A549 (cell line): Measurements from ENCODE around the gene ESYT1. TPM values are rescaled to one million over a fixed set of nuclear protein-coding genes. Genes with fewer than 3 reads are reported as not detected.

Experiments used
- ATAC-seq, 2 experiments: fragments of 200-7000 bp in 1 of 2; fragments of >200 bp in 1 of 2; cut with Nextera tagmentation in 1 of 2; cut with Tn5 transposase in 1 of 2; 3 replicates each; pipeline versions ENCODE4 v1.8.0 to v1.9.1; 2018 to 2020; ENCODE audit warnings: mild to moderate bottlenecking in 1 of 2, moderate library complexity in 1 of 2
- CTCF ChIA-PET: fragments of 300-600 bp; sonication (Branson Sonifier 250); formaldehyde crosslinking; extraction: SDS; loops from one replicate; lab custom pipeline; 2021; ENCODE audit warnings: antibody characterized with exemption, inconsistent platforms; lab: Yijun Ruan, JAX
- POLR2A ChIA-PET: fragments of 350-600 bp; formaldehyde crosslinking; extraction: SDS; loops from one replicate; lab custom pipeline; 2021; ENCODE audit warnings: antibody characterized with exemption, inconsistent platforms; lab: Yijun Ruan, JAX
- DNase-seq, 2 experiments: peaks; one replicate each; pipeline versions ENCODE4 v3.0.0 to v3.0.0-alpha.2; 2011 to 2016; ENCODE audit warnings: low read depth in 1 of 2, low spot score in 1 of 2
- FAIRE-seq: peaks from 2 replicates; lab custom pipeline; 2011; peaks lifted over from hg19 to GRCh38; lab: Jason Lieb, UNC
- H3K27ac ChIP-seq, 2 experiments: fragments of >200 bp; sonication (Bioruptor Twin); formaldehyde crosslinking; 3 replicates each; pipeline ENCODE4 v1.5.1; 2016 to 2017
- H3K4me1 ChIP-seq: fragments of >200 bp; sonication (Bioruptor Twin); formaldehyde crosslinking; 3 replicates; pipeline ENCODE4 v1.6.1; 2016
- H3K4me2 ChIP-seq: fragments of >200 bp; sonication (Bioruptor Twin); formaldehyde crosslinking; 3 replicates; pipeline ENCODE4 v1.6.1; 2016
- H3K4me3 ChIP-seq: fragments of >200 bp; sonication (Bioruptor Twin); formaldehyde crosslinking; 3 replicates; pipeline ENCODE4 v1.5.1; 2016
- H3K9me3 ChIP-seq: fragments of >200 bp; sonication (Bioruptor Twin); formaldehyde crosslinking; 3 replicates; pipeline ENCODE4 v1.6.1; 2016
- CEBPB ChIP-seq, 2 experiments: fragments of >200 bp in 1 of 2; sonication (Bioruptor Twin) in 1 of 2; formaldehyde crosslinking in 1 of 2; IDR thresholded peaks; 2 replicates each; pipeline ENCODE4 v1.6.1; 2012 to 2016
- CHD4 ChIP-seq: fragments of 200-600 bp; sonication (generic); IDR thresholded peaks from 2 replicates; pipeline ENCODE4 v1.6.1; 2016; ENCODE audit warnings: antibody characterized with exemption, mild to moderate bottlenecking, borderline replicate concordance
- FOSL2 ChIP-seq, 2 experiments: fragments of 450-650 bp in 1 of 2; fragments of >200 bp in 1 of 2; sonication (Bioruptor Twin) in 1 of 2; formaldehyde crosslinking; IDR thresholded peaks; 2 replicates each; pipeline versions ENCODE4 v1.5.0 to v1.6.1; 2016 to 2020; ENCODE audit warnings: mild to moderate bottlenecking in 1 of 2, moderate library complexity in 1 of 2
- HDAC2 ChIP-seq: fragments of 200-600 bp; sonication (generic); IDR thresholded peaks from 2 replicates; pipeline ENCODE4 v1.6.1; 2016
- HOXA7 ChIP-seq: fragments of 250-450 bp; sonication (Bioruptor Pico); IDR thresholded peaks from 2 replicates; pipeline ENCODE4 v1.5.0; 2020; ENCODE audit warnings: mild to moderate bottlenecking, moderate library complexity
- KDM5A ChIP-seq: fragments of 200-600 bp; sonication (generic); IDR thresholded peaks from 2 replicates; pipeline ENCODE4 v1.6.1; 2016; ENCODE audit warnings: antibody characterized with exemption, mild to moderate bottlenecking
- MAFK ChIP-seq: fragments of 450-650 bp; IDR thresholded peaks from 2 replicates; pipeline ENCODE4 v1.6.1; 2014; ENCODE audit not compliant: partially characterized antibody
- NFE2L2 ChIP-seq: fragments of 150-350 bp; conservative IDR thresholded peaks from 2 replicates; pipeline ENCODE4 v1.6.1; 2014; ENCODE audit warnings: low read length
- PHF8 ChIP-seq: fragments of 200-600 bp; sonication (generic); IDR thresholded peaks from 2 replicates; pipeline ENCODE4 v1.6.1; 2016; ENCODE audit warnings: low read depth, mild to moderate bottlenecking, antibody characterized with exemption, moderate library complexity, borderline replicate concordance
- POLR2A ChIP-seq: IDR thresholded peaks from 2 replicates; pipeline ENCODE4 v1.6.1; 2012; ENCODE audit warnings: mild to moderate bottlenecking, low read length
- POLR2AphosphoS2 ChIP-seq: conservative IDR thresholded peaks from 2 replicates; pipeline ENCODE4 v1.6.1; 2012; ENCODE audit warnings: low read length, improper control_type of control experiment, inconsistent platforms
- RAD21 ChIP-seq, 2 experiments: fragments of >200 bp in 1 of 2; sonication (Bioruptor Twin) in 1 of 2; formaldehyde crosslinking in 1 of 2; IDR thresholded peaks in 1 of 2; conservative IDR thresholded peaks in 1 of 2; 2 replicates in 1 of 2; 3 replicates in 1 of 2; pipeline ENCODE4 v1.6.1; 2012 to 2018; ENCODE audit warnings: inconsistent platforms in 1 of 2
- RARB ChIP-seq: fragments of 250-450 bp; sonication (Bioruptor Pico); IDR thresholded peaks from 2 replicates; pipeline ENCODE4 v1.8.0; 2021; ENCODE audit warnings: mild to moderate bottlenecking, moderate library complexity
- TFCP2L1 ChIP-seq: fragments of 250-450 bp; sonication (Bioruptor Pico); IDR thresholded peaks from 2 replicates; pipeline ENCODE4 v1.5.0; 2021; ENCODE audit warnings: mild to moderate bottlenecking
- TP53 ChIP-seq: fragments of 250-450 bp; sonication (Bioruptor Pico); IDR thresholded peaks from 2 replicates; pipeline ENCODE4 v1.5.0; 2021; ENCODE audit warnings: mild to moderate bottlenecking, moderate library complexity
- ZC3H11A ChIP-seq: fragments of 450-650 bp; IDR thresholded peaks from 2 replicates; pipeline ENCODE4 v1.6.1; 2014; ENCODE audit warnings: antibody characterized with exemption, mild to moderate bottlenecking
- WGBS: methylation state at CpG from one replicate; pipeline ENCODE4 v1.1.6; 2017; ENCODE audit errors: missing lambda C conversion rate; 5-methylcytosine and 5-hydroxymethylcytosine counted together
- polyA plus RNA-seq, 4 experiments: library from polyadenylated mRNA; depleted of rRNA in 3 of 4; stranded (reverse); fragments of >200 nt; fragmentation: RNase III in 1 of 4; extraction: RNeasy Plus Mini Kit Qiagen cat#74134 plus additional on column Dnase treatment in 1 of 4; gene quantifications; 2 replicates in 3 of 4; 3 replicates in 1 of 4; pipeline ENCODE4 v1.2.3, GENCODE V29; 2011 to 2017
- TF ChIP-seq, protein P1 (sequence below): fragments of 250-450 bp; sonication (Bioruptor Pico); IDR thresholded peaks from 2 replicates; pipeline ENCODE4 v1.5.0; 2020; ENCODE audit warnings: low read depth, mild to moderate bottlenecking, moderate library complexity
- TF ChIP-seq, protein P2 (sequence below): fragments of 250-450 bp; sonication (Bioruptor Pico); IDR thresholded peaks from 2 replicates; pipeline ENCODE4 v1.5.0; 2021; ENCODE audit warnings: mild to moderate bottlenecking, moderate library complexity, borderline replicate concordance
- TF ChIP-seq, protein P3 (sequence below): fragments of >200 bp; sonication (Bioruptor Twin); formaldehyde crosslinking; IDR thresholded peaks from 3 replicates; pipeline ENCODE4 v1.5.1; 2016
- TF ChIP-seq, protein P4 (sequence below): fragments of >200 bp; sonication (Bioruptor Twin); formaldehyde crosslinking; IDR thresholded peaks from 2 replicates; pipeline ENCODE4 v1.6.1; 2016
- TF ChIP-seq, protein P5 (sequence below): IDR thresholded peaks from 2 replicates; pipeline ENCODE4 v1.6.1; 2012
- TF ChIP-seq, protein P6 (sequence below): fragments of >200 bp; sonication (Bioruptor Twin); formaldehyde crosslinking; IDR thresholded peaks from 3 replicates; pipeline ENCODE4 v1.6.1; 2016
- TF ChIP-seq, protein P7 (sequence below): IDR thresholded peaks from 2 replicates; pipeline ENCODE4 v1.6.1; 2012

ESYT1 gene
- polyA plus RNA-seq, 2 of the 4 experiments (the other 2 are of a cell fraction), result 54.2 to 72.4 TPM

DNA sequence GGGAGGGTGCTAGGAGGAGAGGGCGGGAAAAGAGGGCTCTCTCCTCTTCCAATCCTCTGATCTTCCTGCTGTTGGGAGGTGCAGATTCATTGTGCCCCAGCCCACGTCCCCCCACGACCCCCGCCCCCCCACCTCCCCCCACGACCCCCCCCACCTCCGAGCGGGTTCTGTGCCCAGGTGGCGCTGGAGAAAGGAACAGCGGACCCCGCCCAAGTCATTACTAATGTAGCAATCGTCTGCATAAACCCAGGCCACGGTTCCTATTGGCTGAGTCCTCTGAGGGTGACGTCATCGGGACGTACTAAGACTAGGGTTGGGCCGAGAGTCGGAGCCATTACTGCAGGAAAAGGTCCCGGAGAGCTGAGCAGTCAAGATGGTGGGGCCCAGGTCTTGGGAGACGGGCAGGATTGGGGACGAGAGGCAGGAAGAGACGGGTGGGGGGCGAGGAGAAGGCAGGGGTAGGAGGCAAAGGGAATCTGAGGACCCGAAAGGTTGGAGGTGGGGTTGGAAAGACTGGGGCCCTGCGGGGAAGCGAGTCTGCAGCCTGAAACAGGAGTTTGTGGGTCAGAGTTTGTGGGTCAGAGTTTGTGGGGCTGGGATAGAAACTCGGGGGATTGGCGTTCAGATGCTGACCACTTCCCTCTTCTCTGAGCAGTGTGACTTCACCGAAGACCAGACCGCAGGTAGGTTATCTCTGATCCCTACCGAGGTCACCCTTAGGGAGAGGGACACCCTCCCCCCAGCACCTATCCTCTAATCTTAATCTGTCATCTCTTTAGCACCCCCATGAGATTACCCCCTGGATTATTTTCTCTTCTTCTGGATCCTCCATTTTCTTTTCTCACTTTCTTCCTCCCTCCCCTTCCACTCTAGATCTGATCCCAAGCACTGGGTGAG lies 30.2 kb downstream of the ESYT1 start, which contains the start of gene MYL6 (continued):
- TF ChIP-seq, protein P1, sequence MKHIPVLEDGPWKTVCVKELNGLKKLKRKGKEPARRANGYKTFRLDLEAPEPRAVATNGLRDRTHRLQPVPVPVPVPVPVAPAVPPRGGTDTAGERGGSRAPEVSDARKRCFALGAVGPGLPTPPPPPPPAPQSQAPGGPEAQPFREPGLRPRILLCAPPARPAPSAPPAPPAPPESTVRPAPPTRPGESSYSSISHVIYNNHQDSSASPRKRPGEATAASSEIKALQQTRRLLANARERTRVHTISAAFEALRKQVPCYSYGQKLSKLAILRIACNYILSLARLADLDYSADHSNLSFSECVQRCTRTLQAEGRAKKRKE, result no peak
- peak; percentile 78; the same call in 1 of the 2 replicates for TF ChIP-seq PHF8
- TF ChIP-seq CHD4, result no peak
- 0 out of 2 replicates have a peak, but pooled peaks have one; percentile 59 for TF ChIP-seq TP53 (CRISPR knock-in tag)
- no peak for TF ChIP-seq NFE2L2
- TF ChIP-seq POLR2A, result peak; percentile 99
- TF ChIP-seq, protein P2, sequence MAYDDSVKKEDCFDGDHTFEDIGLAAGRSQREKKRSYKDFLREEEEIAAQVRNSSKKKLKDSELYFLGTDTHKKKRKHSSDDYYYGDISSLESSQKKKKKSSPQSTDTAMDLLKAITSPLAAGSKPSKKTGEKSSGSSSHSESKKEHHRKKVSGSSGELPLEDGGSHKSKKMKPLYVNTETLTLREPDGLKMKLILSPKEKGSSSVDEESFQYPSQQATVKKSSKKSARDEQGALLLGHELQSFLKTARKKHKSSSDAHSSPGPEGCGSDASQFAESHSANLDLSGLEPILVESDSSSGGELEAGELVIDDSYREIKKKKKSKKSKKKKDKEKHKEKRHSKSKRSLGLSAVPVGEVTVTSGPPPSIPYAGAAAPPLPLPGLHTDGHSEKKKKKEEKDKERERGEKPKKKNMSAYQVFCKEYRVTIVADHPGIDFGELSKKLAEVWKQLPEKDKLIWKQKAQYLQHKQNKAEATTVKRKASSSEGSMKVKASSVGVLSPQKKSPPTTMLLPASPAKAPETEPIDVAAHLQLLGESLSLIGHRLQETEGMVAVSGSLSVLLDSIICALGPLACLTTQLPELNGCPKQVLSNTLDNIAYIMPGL (CRISPR knock-in tag), result no peak
- peak; percentile 69; the same call in 1 of the 2 replicates for TF ChIP-seq RARB (CRISPR knock-in tag)
- no peak for TF ChIP-seq FOSL2 (IDR thresholded peaks at IDR 0.05)
- peak; percentile 98 for TF ChIP-seq FOSL2 (CRISPR knock-in tag; IDR thresholded peaks at IDR 0.05)
- no peak for TF ChIP-seq MAFK
- TF ChIP-seq POLR2AphosphoS2, result peak; percentile 71; the same call in 1 of the 2 replicates
- TF ChIP-seq TFCP2L1 (CRISPR knock-in tag), result peak; percentile 58
- TF ChIP-seq, protein P3, sequence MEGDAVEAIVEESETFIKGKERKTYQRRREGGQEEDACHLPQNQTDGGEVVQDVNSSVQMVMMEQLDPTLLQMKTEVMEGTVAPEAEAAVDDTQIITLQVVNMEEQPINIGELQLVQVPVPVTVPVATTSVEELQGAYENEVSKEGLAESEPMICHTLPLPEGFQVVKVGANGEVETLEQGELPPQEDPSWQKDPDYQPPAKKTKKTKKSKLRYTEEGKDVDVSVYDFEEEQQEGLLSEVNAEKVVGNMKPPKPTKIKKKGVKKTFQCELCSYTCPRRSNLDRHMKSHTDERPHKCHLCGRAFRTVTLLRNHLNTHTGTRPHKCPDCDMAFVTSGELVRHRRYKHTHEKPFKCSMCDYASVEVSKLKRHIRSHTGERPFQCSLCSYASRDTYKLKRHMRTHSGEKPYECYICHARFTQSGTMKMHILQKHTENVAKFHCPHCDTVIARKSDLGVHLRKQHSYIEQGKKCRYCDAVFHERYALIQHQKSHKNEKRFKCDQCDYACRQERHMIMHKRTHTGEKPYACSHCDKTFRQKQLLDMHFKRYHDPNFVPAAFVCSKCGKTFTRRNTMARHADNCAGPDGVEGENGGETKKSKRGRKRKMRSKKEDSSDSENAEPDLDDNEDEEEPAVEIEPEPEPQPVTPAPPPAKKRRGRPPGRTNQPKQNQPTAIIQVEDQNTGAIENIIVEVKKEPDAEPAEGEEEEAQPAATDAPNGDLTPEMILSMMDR, result no peak
- TF ChIP-seq RAD21 (conservative IDR thresholded peaks at IDR 0.05 in 1 of 2, IDR thresholded peaks at IDR 0.05 in 1 of 2), result no peak

DNA sequence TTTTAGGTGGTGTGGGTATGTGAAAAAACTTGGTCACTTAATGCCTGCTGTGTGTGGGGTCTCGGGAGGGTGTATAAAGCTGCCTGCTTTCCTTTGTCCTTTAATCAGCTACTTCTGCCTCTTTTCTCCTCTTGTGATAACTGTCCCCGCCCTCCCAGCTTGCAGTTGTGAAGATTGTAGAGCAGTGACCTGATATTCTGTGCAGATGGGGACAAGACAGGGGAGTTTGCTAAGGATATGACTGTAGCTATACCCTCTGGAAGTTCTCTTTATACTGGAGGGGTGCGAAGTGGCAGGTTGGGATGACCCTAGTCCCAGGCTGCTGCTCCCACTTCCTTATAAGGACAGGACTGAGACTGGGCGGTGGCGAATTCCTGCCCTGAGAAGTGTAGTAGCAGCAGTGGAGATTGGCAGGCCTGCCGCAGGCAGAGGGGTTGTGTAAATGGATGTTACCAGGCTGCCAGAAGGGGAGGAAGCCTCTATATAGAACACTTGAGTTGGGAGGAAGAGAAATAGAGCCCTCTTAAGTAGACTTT lies 30.9 kb downstream of the ESYT1 start:
- ATAC-seq (peak in 1 of 2 experiments; percentile 46; a peak in 3 of 6 replicates), FAIRE-seq (no peak), DNase-seq (peak; percentile 50 to 72)
- Histone ChIP-seq H3K4me3 (peak overlapping the region; percentile 74), H3K4me1 (peaks cover 35% of the 10 kb centered on the region), H3K4me2 (peak overlapping the region; percentile 94), H3K27ac (peak overlapping the region; percentile 90 to 97), H3K9me3 (no peaks in the 10 kb centered on the region)
- WGBS, result 2% methylated on average over 6 of the region's 6 CpGs
- ChIA-PET CTCF (interaction anchor here (2.5 to 10.2 kb wide), 4 partner anchors 22 to 40 kb away, joined by 7 to 98 read pairs (median 56); partner anchors contain the start of genes ESYT1, SMARCC2 and ZC3H10), POLR2A (interaction anchor here (1.3 to 2.1 kb wide), 5 partner anchors 29 to 42 kb away, joined by 7 to 16 read pairs (median 7); partner anchors contain the start of genes ESYT1, RPL41, SMARCC2 and ZC3H10)
- TF ChIP-seq CHD4, result no peak
- peak; percentile 70; the same call in 1 of the 2 replicates for TF ChIP-seq HOXA7 (CRISPR knock-in tag)
- TF ChIP-seq, protein P4, sequence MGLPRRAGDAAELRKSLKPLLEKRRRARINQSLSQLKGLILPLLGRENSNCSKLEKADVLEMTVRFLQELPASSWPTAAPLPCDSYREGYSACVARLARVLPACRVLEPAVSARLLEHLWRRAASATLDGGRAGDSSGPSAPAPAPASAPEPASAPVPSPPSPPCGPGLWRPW, result no peak
- TF ChIP-seq, protein P5, sequence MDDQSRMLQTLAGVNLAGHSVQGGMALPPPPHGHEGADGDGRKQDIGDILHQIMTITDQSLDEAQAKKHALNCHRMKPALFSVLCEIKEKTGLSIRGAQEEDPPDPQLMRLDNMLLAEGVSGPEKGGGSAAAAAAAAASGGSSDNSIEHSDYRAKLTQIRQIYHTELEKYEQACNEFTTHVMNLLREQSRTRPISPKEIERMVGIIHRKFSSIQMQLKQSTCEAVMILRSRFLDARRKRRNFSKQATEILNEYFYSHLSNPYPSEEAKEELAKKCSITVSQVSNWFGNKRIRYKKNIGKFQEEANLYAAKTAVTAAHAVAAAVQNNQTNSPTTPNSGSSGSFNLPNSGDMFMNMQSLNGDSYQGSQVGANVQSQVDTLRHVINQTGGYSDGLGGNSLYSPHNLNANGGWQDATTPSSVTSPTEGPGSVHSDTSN, result 0 out of 2 replicates have a peak, but pooled peaks have one; percentile 6
- TF ChIP-seq HDAC2, result no peak
- no peak for TF ChIP-seq KDM5A
- TF ChIP-seq CEBPB (IDR thresholded peaks at IDR 0.05), result no peak
- TF ChIP-seq, protein P6, sequence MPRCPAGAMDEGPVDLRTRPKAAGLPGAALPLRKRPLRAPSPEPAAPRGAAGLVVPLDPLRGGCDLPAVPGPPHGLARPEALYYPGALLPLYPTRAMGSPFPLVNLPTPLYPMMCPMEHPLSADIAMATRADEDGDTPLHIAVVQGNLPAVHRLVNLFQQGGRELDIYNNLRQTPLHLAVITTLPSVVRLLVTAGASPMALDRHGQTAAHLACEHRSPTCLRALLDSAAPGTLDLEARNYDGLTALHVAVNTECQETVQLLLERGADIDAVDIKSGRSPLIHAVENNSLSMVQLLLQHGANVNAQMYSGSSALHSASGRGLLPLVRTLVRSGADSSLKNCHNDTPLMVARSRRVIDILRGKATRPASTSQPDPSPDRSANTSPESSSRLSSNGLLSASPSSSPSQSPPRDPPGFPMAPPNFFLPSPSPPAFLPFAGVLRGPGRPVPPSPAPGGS, result peak; percentile 37; the same call in 1 of the 3 replicates
- TF ChIP-seq, protein P1, result no peak
- TF ChIP-seq ZC3H11A, result no peak
- TF ChIP-seq, protein P7, sequence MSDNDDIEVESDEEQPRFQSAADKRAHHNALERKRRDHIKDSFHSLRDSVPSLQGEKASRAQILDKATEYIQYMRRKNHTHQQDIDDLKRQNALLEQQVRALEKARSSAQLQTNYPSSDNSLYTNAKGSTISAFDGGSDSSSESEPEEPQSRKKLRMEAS, result no peak
- no peak for TF ChIP-seq POLR2AphosphoS2
- TF ChIP-seq POLR2A, result peak; percentile 34
